ENCODE data around the gene PPT2.
A peak's percentile ranks its signal among the peaks of the same experiment; 100 is the strongest.

Gene PPT2

DNA sequence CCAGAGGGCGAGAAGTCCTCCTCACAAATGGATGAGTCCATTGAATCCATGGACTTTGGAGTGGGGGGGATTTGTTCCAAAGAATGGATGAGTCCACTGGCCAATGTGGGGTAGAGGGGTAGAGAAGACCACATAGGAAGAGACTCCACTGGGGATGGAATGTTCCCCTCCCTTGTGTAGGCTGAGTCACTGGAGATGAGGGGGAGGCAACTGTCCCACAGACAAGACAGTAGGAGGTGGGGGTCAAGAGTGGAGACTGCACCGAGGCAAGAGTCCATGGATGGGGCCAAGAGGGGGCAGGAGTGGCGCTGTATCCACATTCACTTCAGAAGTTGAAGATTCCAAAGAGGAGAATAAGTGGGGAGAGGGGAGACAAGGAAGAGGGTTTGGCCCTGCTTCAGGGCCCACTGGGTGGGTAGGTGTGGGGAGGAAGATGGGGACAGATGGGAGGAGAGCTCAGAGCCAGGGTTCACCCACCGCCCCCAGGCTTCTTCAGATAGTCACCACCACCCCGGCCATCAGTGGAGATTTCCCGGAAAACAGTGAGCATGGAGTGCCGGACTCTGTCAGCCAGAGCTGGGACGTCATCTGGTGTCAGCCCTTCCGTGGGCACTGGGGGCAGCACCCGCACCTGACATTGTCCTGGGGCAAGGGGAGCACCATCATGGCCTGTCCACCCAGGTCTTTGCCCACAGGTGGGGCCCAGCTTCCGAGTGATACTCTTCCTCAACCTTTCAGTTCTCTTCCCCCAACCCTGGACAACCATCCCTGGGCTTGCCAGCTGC, 15.1 kb downstream of the PPT2 start:
- no peak for DNase-seq (ENCODE audit: extremely low read depth, low read depth)
- TF ChIP-seq, protein P1, sequence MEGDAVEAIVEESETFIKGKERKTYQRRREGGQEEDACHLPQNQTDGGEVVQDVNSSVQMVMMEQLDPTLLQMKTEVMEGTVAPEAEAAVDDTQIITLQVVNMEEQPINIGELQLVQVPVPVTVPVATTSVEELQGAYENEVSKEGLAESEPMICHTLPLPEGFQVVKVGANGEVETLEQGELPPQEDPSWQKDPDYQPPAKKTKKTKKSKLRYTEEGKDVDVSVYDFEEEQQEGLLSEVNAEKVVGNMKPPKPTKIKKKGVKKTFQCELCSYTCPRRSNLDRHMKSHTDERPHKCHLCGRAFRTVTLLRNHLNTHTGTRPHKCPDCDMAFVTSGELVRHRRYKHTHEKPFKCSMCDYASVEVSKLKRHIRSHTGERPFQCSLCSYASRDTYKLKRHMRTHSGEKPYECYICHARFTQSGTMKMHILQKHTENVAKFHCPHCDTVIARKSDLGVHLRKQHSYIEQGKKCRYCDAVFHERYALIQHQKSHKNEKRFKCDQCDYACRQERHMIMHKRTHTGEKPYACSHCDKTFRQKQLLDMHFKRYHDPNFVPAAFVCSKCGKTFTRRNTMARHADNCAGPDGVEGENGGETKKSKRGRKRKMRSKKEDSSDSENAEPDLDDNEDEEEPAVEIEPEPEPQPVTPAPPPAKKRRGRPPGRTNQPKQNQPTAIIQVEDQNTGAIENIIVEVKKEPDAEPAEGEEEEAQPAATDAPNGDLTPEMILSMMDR (IDR thresholded peaks at IDR 0.05; ENCODE audit: low read depth, low read length, missing control alignments): no peak
- H3K4me3 ChIP-seq (replicated peaks; ENCODE audit: low read depth, low read length): no peak overlapping the region

DNA sequence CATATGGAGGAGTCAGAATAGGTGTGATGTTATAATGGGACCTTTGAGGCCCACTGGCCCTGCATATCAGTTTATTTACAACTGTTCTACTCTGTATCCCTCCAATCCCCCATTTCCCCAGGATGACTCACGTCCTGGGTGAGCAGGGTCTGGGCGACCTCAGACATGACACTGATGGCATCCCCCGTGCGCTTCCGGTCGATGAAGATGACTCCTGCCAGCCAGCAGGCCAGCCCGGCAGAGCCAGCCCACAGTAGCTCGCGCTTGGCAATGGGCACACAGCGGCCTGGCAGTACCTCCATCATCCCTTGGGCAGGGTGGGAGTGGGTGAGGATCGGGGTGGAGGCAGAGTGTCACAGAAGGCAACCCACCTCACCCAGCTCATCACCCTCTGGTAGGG, 16.4 kb downstream of the PPT2 start:
- DNase-seq (ENCODE audit: extremely low read depth, low read depth): no peak
- H3K4me3 ChIP-seq (replicated peaks; ENCODE audit: low read depth, low read length): no peak overlapping the region
- TF ChIP-seq, protein P1 (IDR thresholded peaks at IDR 0.05; ENCODE audit: low read depth, low read length, missing control alignments): no peak

DNA sequence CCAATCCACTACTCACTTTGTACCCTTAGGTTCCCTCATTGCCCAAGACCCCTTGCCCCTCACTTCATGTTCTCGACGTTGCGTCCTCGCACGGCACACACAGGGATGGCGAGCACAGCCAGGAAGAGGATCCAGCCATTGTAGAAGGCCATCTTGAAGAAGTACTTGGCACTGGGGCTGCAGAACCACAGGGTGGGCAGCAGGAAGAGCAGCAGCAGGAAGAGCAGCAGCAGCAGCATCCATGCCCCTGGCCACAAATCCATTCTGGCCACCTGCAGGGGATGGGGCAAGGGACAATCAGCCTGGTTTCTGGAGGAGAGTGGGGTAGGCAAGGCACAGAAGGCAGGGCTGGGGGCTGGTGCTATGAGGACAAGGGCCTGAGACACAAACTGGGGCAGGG, 17.3 kb downstream of the PPT2 start:
- TF ChIP-seq, protein P1 (IDR thresholded peaks at IDR 0.05; ENCODE audit: low read depth, low read length, missing control alignments): no peak
- no peak for DNase-seq (ENCODE audit: extremely low read depth, low read depth)
- no peak overlapping the region for H3K4me3 ChIP-seq (replicated peaks; ENCODE audit: low read depth, low read length)

DNA sequence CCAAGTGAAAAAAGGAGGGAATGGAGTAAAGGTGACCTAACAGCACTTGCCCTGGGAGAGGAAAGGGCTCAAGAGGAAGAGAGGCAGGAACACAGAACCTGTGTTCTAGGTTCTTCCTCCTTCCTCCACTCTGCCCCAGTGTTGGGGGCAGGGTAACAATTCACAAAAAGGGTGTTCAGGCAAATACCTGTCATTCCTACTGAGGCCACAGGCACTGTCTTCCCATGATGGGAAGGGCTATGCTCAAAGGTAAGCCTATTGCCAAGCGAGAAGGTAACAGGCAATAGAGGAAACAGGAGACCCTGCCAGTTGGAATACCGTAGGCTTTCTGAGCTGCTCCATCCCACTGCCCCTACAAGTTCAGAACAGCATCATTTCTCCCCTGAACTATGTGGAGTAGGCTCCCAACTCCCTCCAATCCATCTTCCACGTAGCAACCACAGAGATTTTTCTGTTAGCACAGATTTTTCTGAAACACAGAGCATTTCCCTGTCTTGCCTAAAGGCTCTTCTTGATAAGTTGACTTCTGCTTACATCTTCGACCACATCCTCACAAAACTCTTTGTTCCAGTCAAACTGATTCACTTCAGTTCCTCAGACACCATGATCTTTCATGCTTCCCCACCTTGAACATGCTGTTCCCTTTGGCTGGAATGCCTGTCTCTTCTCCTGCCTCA, 19.2 kb downstream of the PPT2 start:
- H3K4me3 ChIP-seq (replicated peaks; ENCODE audit: low read depth, low read length): no peak overlapping the region

DNA sequence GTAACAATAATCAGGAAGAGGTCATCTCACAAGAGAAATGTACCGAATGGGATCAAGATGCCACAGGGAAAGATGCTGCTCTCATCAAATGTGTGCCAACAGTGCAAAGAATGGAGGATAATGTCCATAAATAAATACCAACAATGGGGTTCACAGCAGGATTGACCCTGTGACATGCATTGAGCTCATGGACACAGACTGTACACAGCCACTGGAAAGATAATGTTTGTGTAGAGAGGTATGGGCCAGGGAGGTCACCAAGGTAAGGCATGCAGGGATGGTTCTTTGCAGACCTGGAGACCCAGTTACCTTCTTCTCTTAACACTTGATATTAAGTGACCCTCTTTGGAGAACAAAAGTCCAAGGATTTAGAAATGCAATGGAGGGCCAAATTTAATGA, 20.5 kb downstream of the PPT2 start:
- peak overlapping the region; percentile 90 for H3K4me3 ChIP-seq (replicated peaks; ENCODE audit: low read depth, low read length)
- TF ChIP-seq, protein P1 (IDR thresholded peaks at IDR 0.05; ENCODE audit: low read depth, low read length, missing control alignments): no peak
- DNase-seq (ENCODE audit: extremely low read depth, low read depth): no peak

More for the DNA sequence above, 19.2 kb downstream of the PPT2 start:
- TF ChIP-seq, protein P1 (IDR thresholded peaks at IDR 0.05; ENCODE audit: low read depth, low read length, missing control alignments): no peak
- DNase-seq (ENCODE audit: extremely low read depth, low read depth): no peak

DNA sequence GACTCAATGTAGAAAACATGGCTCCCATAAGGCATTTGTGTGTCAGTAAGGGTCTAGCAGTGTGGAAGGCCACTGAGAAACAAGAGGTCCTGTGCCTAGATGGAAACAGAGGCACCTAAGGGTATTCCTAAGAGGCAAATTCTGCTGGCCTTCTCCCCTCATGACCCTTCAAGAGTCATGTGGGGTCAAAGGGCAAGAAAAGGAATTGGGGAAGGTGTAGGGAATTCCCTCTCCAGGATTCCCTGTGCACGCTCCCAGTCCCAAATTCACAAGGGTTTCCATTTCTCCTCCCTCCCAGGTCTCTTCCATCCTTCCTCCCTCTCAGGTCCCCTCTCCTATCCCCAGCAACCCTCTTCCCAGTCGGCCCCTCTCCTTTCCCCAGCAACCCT, 21.4 kb downstream of the PPT2 start:
- peak overlapping the region; percentile 90 for H3K4me3 ChIP-seq (replicated peaks; ENCODE audit: low read depth, low read length)
- no peak for DNase-seq (ENCODE audit: extremely low read depth, low read depth)
- TF ChIP-seq, protein P1 (IDR thresholded peaks at IDR 0.05; ENCODE audit: low read depth, low read length, missing control alignments): no peak

All from HFF-Myc (cell line).